GM21390 (cell line): ENCODE measurements around the gene FFAR3.
"Not testable (repeated sequence)": the region's sequence is repeated elsewhere in the genome, so short reads cannot be mapped to it uniquely, and the experiment has no call there.

Experiments used
- ATAC-seq: cut with Tn5 transposase; IDR thresholded peaks from one replicate; pipeline ENCODE4 v1.9.1; 2021; ENCODE audit not compliant: unreplicated experiment

The FFAR3 gene

DNA sequence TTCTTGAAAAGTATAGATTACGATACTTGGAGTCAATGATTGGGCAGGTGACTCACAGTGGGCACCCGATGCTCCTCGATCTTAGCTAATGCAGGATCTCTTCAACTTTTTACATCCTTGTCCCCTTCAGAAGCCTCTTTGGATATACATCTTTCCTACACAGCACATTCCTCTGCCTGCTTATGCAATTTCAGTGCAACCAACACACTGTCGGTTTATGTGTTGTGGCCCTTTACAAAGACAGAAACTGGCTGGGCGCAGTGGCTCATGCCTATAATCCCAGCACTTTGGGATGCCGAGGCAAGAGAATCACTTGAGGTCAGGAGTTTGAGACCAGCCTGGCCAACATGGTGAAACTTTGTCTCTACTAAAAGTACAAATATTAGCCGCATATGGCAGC, 15.2 kb downstream of the FFAR3 start:
- ATAC-seq, result no peak

DNA sequence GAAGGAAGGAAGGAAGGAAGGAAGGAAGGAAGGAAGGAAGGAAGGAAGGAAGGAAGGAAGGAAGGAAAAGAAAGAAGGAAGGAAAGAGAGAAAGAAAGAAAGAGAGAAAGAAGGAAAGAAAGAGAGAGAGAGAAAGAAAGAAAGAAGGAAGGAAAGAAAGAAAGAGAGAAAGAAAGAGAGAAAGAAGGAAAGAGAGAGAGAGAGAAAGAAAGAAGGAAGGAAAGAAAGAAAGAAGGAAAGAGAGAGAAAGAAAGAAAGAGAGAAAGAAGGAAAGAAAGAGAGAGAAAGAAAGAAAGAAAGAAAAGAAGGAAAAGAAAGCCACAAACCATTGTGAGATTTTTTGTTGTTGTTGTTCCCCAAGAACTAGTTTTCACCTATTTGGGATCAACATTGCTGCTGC, 15.8 kb downstream of the FFAR3 start:
- ATAC-seq, result not testable (repeated sequence)

DNA sequence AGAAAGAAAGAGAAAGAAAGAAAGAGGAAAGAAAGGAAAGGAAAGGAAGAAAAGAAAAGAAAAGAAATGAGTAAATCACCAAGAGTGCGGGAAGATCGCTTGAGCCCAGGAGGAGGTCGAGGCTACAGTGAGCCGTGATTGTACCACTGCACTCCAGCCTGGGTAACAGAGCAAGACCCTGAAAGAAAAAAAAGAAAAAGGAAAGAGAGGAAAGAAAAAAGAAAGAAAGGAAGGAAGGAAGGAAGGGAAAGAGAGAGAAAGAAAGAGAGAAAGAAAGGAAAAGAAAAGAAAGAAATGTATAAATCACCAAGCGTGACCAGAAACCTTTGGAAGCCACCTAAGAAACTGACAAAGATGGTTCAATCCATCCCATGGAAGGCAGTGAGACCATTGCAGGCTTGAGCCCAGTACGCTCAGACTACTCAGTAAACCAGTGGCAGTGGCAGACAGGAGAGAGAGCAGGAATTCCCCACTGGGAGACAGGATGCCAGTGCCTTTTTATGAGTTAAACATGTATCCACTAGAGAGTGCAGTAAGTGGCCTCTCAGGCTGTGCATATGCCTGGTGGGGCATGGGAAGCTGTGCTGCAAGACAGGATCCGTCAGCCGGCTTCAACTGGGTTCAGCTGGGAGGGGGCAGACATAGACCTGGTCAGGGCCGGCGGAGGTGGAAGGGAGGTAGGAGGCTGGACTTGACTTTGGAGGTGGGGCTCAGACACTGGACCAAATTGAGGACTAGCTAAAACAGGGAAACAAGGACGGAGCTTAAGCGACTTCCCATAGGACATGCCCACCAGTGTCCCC, 17.4 kb downstream of the FFAR3 start:
- ATAC-seq, result no peak

DNA sequence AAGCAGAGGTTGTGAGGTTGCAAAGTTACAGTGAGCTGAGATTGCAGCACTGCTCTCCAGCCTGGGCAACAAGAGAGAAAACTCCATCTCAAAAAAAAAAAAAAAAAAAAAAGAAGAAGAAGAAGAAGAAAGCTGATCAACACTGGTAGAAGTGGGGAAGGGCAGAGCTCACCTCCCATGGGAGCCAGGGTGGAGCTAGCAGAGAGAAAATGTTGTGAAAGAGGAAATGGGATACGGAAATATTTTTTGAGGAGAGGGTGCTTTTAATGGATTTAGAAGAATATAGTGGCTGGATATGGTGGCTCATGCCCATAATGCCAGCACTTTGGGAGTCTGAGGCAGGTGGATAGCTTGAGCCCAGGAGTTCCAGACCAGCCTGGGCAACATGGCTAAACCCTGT, 19.4 kb downstream of the FFAR3 start:
- ATAC-seq, result no peak

DNA sequence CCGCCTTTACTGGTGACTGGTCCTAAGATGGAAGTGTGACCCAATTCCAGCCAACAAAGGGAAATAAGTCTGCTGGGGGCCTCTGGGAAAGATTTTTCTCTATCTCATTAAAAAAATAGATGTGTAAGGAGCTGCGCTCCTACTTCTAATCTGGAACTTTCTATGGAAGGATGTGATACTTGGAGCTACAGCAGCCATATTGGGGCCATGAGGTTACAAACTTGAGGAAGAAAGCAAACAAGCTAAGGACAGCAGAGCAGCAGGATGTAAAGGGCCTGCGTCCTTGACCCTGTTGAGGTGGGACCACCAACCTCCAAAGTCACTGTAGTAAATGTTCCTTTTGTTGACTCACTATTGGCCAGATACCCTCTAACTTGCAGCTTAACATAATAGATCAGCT, 20.1 kb downstream of the FFAR3 start:
- no peak for ATAC-seq

DNA sequence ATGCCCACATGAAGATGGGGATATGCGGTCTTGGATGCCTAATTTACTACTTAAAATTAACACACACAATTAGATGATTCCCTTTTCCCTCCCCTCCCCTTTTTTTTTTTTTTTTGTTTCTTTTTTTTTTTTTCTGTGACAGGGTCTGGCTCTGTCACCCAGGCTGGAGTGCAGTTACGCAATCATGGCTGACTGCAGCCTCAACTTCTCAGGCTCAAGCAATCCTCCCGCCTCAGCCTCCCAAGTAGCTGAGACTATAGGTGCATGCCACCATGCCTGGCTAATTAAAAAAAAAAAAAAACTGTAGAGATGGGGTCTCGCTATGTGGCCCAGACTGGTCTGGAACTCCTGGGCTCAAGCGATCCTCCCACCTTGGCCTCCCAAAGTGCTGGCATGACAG, 21.3 kb downstream of the FFAR3 start:
- ATAC-seq, result not testable (repeated sequence)

DNA sequence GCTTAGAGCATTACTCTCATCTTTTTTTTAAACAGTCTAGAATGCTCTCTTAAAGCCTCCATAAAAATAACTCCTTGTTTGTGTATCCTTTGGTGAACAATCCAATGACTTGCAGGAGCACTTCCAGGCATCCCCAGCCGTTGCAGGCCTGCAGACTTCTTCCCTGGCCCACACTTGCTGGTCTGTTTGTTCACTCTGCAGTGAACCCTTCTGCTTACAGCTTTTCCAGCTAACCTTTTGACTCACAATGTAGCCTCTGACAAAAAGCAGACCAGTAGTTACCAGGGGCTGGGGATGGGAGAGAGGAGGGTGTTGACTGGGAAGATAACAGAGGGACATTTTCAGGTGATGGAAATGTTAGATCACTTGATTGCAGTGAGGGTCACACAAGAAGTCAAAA, 21.7 kb downstream of the FFAR3 start:
- ATAC-seq, result no peak

DNA sequence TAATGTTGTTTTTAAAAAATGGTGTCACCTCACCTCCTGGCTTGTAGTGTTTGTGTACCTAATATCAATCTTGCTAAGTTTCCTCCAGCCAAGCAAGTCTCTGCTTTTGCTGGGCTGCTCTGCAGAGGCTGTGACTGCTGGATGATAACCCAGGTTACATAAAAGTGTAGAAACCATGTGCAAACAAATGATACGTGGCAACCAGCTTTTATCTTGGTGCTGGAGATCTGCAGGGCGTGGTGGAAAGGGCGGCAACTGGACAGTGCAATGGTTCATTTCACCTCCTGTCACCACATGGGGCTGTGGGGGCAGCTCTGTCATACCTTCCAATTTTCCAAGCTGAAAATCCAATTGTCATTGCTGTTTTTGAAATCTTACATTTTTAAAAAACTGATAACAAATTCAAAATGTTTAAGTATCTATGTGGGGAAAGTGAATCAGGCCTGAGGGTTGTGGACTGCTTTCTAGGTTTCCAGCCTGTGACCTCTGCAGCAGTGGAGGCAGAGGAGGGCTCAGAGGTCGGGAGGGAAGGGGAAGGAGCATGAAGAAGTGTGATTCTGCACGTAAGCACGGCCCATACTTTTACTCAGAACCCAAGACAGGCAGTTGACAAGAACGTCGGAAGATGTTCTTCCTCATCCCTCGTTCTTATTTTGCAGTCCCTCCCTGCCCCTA, 22.3 kb downstream of the FFAR3 start:
- no peak for ATAC-seq

DNA sequence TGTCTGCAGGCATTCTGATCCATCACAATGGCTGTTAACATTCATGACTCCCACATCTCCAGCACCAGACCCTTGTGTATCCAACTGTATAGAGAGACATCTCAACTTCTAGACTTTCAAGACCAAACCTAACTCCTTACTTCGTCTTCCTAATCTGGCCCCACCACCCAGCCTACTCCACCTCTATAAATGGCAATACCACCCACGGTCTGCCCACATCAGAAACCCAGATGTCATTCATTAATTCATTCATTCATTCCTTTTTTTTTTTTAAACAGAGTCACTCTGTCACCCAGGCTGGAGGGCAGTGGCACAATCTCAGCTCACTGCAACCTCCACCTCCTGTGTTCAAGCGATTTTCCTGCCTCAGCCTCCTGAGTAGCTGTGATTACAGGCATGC, 23.1 kb downstream of the FFAR3 start:
- no peak for ATAC-seq

DNA sequence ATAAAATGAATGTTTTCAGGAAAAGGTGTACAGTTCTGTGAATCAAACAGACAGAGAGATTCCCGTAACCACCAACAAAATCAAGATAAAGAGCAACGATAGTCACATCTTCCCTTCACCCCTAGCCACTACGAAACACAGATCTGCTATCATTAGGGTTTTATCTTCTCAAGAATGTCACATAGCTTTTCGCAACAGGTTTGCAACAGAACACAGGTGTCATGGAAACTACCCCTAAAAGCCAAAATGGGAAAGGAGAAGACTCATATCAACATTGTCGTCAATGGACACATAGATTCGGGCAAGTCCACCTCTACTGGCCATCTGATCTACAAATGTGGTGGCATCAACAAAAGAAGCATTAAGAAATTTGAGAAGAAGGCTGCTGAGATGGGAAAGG, 23.7 kb downstream of the FFAR3 start:
- no peak for ATAC-seq

DNA sequence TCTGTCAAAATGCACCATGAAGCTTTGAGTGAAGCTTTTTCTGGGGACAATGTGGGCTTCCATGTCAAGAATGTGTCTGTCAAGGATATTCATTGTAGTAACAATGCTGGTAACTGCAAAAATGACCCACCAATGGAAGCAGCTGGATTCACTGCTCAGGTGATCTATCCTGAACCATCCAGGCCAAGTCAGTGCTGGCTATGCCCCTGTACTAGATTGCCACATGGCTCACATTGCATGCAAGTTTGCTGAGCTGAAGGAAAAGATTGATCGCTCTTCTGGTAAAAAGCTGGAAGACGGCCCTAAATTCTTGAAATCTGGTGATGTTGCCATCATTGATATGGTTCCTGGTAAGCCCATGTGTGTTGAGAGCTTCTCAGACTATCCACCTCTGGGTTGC, 25.3 kb downstream of the FFAR3 start:
- no peak for ATAC-seq

DNA sequence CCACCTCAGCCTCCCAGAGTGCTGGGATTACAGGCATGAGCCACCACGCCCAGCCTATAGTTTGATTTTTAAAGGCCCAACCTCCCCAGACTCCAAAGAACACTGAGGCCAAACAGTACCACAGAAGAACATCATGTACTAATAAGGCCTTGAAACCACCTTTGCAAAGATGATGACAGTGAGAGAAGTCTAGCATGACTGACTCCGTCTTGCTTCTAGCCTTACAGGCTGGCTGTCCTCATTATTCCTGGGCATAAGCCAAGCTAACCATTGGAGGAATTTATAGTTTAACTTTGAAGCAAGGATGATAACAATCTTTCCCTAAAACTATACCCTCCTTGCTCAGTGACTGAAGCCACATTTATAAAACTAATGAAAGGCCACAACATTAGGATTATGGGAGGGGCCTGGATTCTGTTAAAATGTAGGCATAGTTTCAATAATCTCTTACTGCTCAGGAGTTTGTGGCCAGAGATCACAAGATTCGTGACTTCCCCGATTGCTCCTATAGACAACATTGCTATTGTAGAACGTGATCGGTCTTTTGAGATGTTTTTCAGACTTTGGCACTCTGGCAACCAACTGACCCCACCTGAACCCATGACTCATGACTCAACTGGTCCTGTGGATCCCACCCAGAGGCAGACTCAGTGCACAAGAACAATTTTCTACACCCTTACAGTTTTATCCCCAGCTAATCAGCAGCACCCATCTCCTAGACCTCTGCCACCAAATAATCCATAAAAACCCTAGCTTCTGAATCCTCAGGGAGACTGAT, 30.2 kb downstream of the FFAR3 start:
- ATAC-seq, result no peak

DNA sequence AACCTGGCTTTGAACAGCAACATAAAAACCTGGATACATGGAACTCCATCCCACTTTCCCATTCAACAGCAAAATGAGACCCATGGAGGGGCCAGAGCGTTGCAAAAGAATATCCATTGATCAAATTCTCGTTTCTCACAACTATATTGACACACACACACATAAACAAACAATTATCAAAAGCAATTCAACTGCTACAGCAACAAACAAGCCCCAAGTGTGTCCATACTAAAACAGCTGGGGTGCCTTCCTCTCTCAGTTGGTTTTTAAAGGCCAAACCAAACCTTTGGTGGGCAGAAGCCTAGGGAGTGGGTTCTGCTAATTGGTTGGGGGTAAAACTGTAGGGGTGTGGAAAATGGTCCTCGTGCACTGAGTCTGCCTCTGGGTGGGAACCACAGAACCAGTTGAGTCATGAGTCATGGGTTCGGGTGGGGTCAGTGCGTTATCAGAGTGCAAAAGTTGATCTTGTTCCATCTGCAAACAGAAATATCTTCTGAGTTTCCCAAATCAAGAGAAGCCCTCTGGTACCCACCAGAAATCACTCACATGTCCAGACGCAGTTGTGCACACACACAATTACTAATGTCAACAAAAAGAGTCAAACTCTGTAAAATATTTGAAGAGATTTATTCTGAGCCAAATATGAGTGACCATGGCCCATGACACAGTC, 31.1 kb downstream of the FFAR3 start:
- no peak for ATAC-seq

DNA sequence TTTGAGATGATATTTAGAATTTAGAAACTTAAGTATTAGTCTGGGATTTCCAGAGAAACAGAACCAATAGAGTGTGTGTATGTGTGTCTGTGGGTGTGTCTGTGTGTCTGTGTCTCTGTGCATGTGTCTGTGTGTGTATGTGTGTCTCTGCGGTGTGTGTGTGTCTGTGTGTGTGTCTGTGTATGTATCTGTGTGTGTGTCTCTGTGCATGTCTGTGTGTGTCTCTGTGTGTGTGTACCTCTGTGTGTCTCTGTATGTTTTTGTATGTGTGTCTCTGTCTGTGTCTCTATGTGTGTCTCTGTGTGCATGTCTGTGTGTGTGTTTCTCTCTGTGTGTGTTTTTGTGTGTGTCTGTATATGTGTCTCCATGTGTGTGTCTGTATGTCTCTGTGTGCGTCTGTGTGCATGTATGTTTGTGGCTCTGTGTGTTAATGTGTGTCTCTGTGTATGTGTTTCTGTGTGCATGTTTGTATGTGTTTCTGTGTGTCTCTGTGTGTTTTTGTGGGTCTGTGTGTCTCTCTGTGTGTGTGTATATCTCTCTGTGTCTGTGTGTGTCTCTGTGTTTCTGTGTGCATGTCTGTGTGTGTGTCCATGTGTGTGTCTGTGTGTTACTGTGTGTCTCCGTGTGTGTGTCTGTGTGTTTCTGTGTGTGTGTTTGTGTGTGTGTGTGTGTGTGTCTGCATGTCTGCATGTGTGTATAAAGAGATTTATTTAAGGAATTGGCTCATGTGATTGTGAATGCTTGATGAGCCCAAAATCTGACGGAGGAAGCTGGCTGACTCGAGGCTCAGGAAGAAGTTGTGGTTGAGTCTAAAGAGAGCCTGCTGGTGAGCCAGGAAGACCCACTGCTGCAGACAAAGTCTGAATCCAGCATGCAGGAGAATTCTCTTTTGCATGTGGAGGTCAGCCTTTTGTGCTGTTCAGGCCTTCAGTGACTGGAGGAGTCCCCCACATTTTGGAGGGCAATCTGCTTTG, 34.8 kb downstream of the FFAR3 start:
- no peak for ATAC-seq

DNA sequence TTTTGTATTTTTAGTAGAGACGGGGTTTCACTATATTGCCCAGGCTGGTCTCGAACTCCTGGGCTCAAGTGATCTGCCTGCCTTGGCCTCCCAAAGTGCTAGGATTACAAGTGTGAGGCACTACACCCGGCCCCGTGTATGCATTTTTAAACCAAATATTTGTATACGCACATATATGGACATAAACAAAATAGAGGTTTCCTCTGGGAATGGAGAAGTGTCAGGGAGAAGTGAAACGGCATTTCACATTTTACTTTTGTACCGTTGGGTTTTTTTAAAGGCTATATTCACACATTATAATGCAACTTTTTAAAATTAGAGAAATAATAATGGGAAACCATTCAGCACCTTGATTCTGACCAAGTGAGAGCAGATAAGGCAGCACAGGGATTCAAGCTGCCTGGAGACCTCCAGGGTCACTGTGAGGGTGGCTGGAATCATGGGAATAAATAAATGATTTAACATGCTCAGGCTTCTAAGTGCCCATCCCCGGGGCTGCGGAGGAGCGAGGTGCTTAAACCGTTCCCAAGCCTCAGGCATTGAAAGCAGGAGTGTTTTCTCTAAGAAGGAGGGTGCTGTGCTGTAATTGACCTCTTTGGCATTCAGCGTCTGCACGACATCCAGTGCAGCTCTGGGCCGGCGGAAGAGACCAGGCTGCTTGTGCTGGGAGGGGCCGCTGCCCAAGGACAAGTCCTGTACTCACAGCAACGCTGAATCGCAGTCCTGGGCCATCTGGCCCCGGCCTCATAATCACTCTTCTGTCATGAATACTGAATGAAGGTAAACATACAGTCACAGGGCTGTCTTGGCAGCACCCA, 37.3 kb downstream of the FFAR3 start:
- ATAC-seq, result no peak

DNA sequence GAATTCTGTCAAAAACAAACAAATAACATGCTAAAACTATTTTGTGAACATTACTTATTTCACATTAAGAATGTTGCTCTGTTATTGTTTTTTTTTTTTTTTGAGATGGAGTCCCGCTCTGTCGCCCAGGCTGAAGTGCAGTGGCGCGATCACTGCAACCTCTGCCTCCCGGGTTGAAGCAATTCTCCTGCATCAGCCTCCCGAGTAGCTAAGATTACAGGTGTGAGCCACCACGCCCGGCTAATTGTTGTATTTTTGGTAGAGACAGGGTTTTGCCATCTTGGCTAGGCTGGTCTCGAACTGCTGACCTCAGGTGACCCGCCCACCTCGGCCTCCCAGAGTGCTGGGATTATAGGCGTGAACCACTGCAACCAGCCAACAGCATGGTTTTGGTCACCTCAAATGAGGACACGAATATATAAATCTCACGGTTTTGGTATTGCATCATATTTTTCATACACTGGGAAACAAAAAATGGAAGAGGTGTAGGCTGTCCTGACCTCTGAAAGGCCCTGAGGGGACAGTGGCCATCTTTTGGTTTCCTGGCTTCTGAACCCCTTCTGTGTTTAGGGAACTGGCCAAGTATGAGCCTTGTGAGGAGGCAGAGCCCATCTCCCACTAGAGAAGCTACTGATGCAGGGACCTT, 38.1 kb downstream of the FFAR3 start:
- ATAC-seq, result no peak

DNA sequence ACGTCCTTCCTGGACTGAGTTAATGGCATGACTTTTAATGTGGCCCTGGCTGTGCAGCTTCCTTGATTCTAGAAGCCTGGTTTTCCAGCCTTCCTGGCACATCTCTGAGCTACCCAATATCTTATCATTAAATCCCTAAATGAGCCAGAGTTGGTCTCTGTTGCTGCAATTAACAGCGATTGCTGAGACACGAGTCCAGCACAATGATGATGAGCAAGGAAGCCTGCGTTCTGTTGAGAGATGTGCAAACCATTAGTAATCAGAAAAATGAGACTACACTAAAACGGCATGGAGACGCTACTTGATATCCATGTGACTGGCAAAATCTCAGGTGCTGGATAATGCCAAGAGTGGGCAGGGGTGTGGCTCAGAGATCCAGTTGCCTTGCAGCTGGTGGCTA, 38.8 kb downstream of the FFAR3 start:
- no peak for ATAC-seq

DNA sequence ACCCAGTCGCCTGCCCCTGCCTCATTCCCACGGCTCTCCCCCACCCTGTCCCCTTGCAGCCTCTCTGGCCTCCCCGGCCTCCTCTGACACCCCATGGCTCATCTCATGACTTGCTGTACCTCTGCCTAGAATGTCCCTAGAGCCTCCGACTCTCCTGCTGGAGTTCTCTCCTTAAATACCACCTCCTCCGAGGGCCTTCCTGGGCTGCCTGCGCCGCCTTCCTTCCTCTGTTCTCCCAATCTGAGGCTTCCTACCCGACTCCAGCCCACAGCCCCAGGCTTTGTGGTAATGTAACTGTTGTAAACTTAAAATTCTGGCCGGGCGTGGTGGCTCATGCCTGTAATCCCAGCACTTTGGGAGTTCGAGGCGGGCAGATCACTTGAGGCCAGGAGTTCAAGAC, 40.3 kb downstream of the FFAR3 start:
- ATAC-seq, result no peak

DNA sequence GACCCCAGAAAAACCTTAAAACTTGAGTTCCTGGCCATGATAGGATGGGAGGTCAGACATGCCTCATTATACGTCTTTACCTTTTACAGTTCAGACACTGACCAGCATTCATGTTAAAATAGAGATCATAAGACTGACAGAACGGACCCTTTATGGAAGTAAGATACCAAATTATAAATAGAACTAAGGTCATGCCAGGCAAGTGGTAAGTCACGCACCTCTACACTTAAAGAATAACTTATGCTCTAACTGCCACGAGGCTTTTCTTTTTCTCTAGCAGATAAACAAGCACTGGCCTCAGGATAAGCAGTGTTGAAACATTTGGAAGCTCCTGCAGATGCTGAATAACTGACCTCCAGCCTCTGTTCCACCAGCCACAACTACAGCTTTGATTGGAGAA, 41.0 kb downstream of the FFAR3 start:
- no peak for ATAC-seq
